K562 (cell line): ENCODE data around the gene NR0B2. TPM values are rescaled to one million over a fixed set of nuclear protein-coding genes. Genes with fewer than 3 reads are reported as not detected.
A peak's percentile ranks its signal among the peaks of the same experiment; 100 is the strongest.

Source experiments
- BRD9 ChIP-seq: fragments of 450-650 bp; IDR thresholded peaks from 2 replicates; pipeline ENCODE4 v1.6.1; 2018; ENCODE audit warnings: low read depth; ENCODE audit not compliant: partially characterized antibody
- CHD4 ChIP-seq: fragments of 200-600 bp; sonication (generic); IDR thresholded peaks from 3 replicates; pipeline ENCODE4 v1.6.1; 2012; ENCODE audit warnings: low read depth, mild to moderate bottlenecking, mixed read lengths, low read length, inconsistent platforms; ENCODE audit not compliant: insufficient read depth, insufficient replicate concordance, poor library complexity, severe bottlenecking
- EWSR1 ChIP-seq: fragments of 450-650 bp; IDR thresholded peaks from 2 replicates; pipeline ENCODE4 v1.6.1; 2018; ENCODE audit warnings: borderline replicate concordance, mild to moderate bottlenecking, low read depth, moderate library complexity; ENCODE audit not compliant: partially characterized antibody
- FOXJ2 ChIP-seq: fragments of 200-800 bp; sonication (Bioruptor generic); IDR thresholded peaks from 2 replicates; pipeline ENCODE4 v1.6.1; 2016; ENCODE audit warnings: missing genetic modification characterization, missing compliant biosample characterization
- KDM4B ChIP-seq, 2 experiments: fragments of 450-650 bp in 1 of 2; sonication (generic) in 1 of 2; IDR thresholded peaks; 2 replicates each; pipeline ENCODE4 v1.6.1; 2016 to 2017; ENCODE audit warnings: borderline replicate concordance in 2 of 2, antibody characterized with exemption in 1 of 2, low read depth in 1 of 2, mild to moderate bottlenecking in 1 of 2
- MAFF ChIP-seq: IDR thresholded peaks from 2 replicates; pipeline ENCODE4 v1.6.1; 2012; ENCODE audit warnings: low read length, improper control_type of control experiment
- MAZ ChIP-seq, 2 experiments: fragments of 450-650 bp in 1 of 2; sonication (generic) in 1 of 2; formaldehyde crosslinking; IDR thresholded peaks in 1 of 2; conservative IDR thresholded peaks in 1 of 2; 2 replicates each; pipeline versions ENCODE4 v1.4.0 to v1.5.0; 2020; ENCODE audit warnings: mild to moderate bottlenecking in 1 of 2, missing genetic modification reagents in 1 of 2
- MED1 ChIP-seq: sonication (generic); formaldehyde crosslinking; IDR thresholded peaks from 2 replicates; pipeline ENCODE4 v1.8.1; 2023; ENCODE audit warnings: missing genetic modification reagents, borderline replicate concordance
- MLLT1 ChIP-seq, 2 experiments: fragments of 450-650 bp; IDR thresholded peaks; 2 replicates each; pipeline ENCODE4 v1.6.1; 2016
- POLR2AphosphoS5 ChIP-seq: IDR thresholded peaks from 2 replicates; pipeline ENCODE4 v1.6.1; 2011; ENCODE audit warnings: mild to moderate bottlenecking, low read depth, low read length, moderate library complexity; ENCODE audit not compliant: control insufficient read depth, insufficient read depth
- PPARD ChIP-seq: fragments of 250-450 bp; sonication (Bioruptor Pico); IDR thresholded peaks from 2 replicates; pipeline ENCODE4 v1.8.0; 2022; ENCODE audit warnings: inconsistent platforms, mild to moderate bottlenecking, moderate library complexity
- PTBP1 ChIP-seq: fragments of 200-400 bp; formaldehyde crosslinking; IDR thresholded peaks from 2 replicates; pipeline ENCODE4 v1.6.1; 2017; ENCODE audit warnings: low read depth, low read length
- RBM34 ChIP-seq: fragments of 200-400 bp; formaldehyde crosslinking; IDR thresholded peaks from 2 replicates; pipeline ENCODE4 v1.6.1; 2018; ENCODE audit warnings: low read length, borderline replicate concordance; ENCODE audit not compliant: insufficient read depth
- STAT5B ChIP-seq: fragments of 250-450 bp; sonication (Bioruptor Pico); IDR thresholded peaks from 2 replicates; pipeline ENCODE4 v1.8.0; 2021; ENCODE audit warnings: mild to moderate bottlenecking, inconsistent platforms
- ZNF316 ChIP-seq: fragments of 450-650 bp; IDR thresholded peaks from 2 replicates; pipeline ENCODE4 v1.6.1; 2016
- ZNF318 ChIP-seq, 2 experiments: fragments of 450-650 bp; IDR thresholded peaks; 2 replicates each; pipeline ENCODE4 v1.6.1; 2016; ENCODE audit warnings: mild to moderate bottlenecking in 2 of 2, borderline replicate concordance in 1 of 2, low read depth in 1 of 2, moderate library complexity in 1 of 2
- ZNF668 ChIP-seq: fragments of 250-450 bp; sonication (Bioruptor Pico); IDR thresholded peaks from 2 replicates; pipeline ENCODE4 v1.8.0; 2022; ENCODE audit warnings: mild to moderate bottlenecking, inconsistent platforms
- polyA plus RNA-seq, 8 experiments: library from polyadenylated mRNA; depleted of rRNA in 4 of 8; stranded (reverse) in 5 of 8; unstranded in 3 of 8; fragments of >200 nt; fragmentation: Nextera tagmentation in 2 of 8; fragmentation: Illumina TruSeq in 1 of 8; extraction: Ambion mirVana in 2 of 8; extraction: Trizol in 1 of 8; gene quantifications; 2 replicates each; pipeline versions ENCODE4 v1.2.1 to v1.2.3, GENCODE V29; 2011 to 2014; ENCODE audit warnings: inconsistent platforms in 1 of 8, missing spikeins in 1 of 8
- total RNA-seq, 7 experiments: library from RNA; depleted of rRNA in 6 of 7; stranded (reverse); fragments of >200 nt in 6 of 7; fragmentation: Illumina TruSeq in 2 of 7; extraction: Trizol in 2 of 7; gene quantifications; 2 replicates each; pipeline versions ENCODE4 v1.2.1 to v1.2.3, GENCODE V29; 2011 to 2021; ENCODE audit warnings: low replicate concordance in 1 of 7

NR0B2 gene
- total and polyA plus RNA-seq, 9 of the 15 experiments (the other 6 are each of a cell fraction or from before 2014, with no cell fraction given): not detected

GRCh38 chr1:26900001-26900814 is 13.6 kb downstream of the NR0B2 start, which contains the start of gene GPATCH3 (continued):
- TF ChIP-seq EWSR1 (no peak), FOXJ2 (tag) (no peak; the same call in 1 of the 2 replicates), STAT5B (CRISPR knock-in tag) (no peak), MAZ (CRISPR knock-in tag; conservative IDR thresholded peaks at IDR 0.05 in 1 of 2, IDR thresholded peaks at IDR 0.05 in 1 of 2) (peak; percentile 67 to 88), RBM34 (no peak), MED1 (CRISPR knock-in tag) (no peak), ZNF318 (IDR thresholded peaks at IDR 0.05; ENCODE audit: borderline replicate concordance in 1 of 2, low read depth in 1 of 2) (peak in 1 of 2 experiments; percentile 6; a peak in 1 of 4 replicates), CHD4 (no peak), PTBP1 (no peak), MLLT1 (IDR thresholded peaks at IDR 0.05) (no peak), ZNF316 (peak; percentile 26; the same call in 1 of the 2 replicates), BRD9 (no peak), ZNF668 (CRISPR knock-in tag) (no peak), PPARD (CRISPR knock-in tag) (no peak), KDM4B (IDR thresholded peaks at IDR 0.05; ENCODE audit: borderline replicate concordance in 2 of 2, low read depth in 1 of 2) (no peak; a peak in 1 of 4 replicates), MAFF (peak; percentile 76; the same call in 1 of the 2 replicates), POLR2AphosphoS5 (peak; percentile 87; the same call in 1 of the 2 replicates)
